ENCODE data around the gene DDX49.

Gene DDX49

GRCh38 chr19:18895038-18895823 is 24.3 kb upstream of the DDX49 start:
- peaks cover 23% of the 10 kb centered on the region for H3K36me3 ChIP-seq
- H3K9me3 ChIP-seq, result no peaks in the 10 kb centered on the region
- TF ChIP-seq CTCF (IDR thresholded peaks at IDR 0.05), result no peak
- no peak overlapping the region for H3K27ac ChIP-seq
- peak overlapping the region in 1 of 2 experiments; percentile 10 for H3K4me3 ChIP-seq (ENCODE audit: low read depth in 1 of 2, low read length in 1 of 2)
- H3K4me1 ChIP-seq (ENCODE audit: control insufficient read depth in 1 of 2, insufficient read depth in 1 of 2, low read depth in 1 of 2, low read length in 1 of 2), result peaks cover 4 to 12% of the 10 kb centered on the region in 2 experiments
- H3K27me3 ChIP-seq, result peaks cover 67% of the 10 kb centered on the region

- peaks cover 29% of the 10 kb centered on the region for H3K36me3 ChIP-seq
- H3K4me3 ChIP-seq (ENCODE audit: low read depth in 1 of 2, low read length in 1 of 2), result peak within 1 kb of the TSS in 1 of 2 experiments; percentile 10
- H3K9me3 ChIP-seq, result no peaks in the 10 kb centered on the region
- peaks cover 4 to 12% of the 10 kb centered on the region in 2 experiments for H3K4me1 ChIP-seq (ENCODE audit: control insufficient read depth in 1 of 2, insufficient read depth in 1 of 2, low read depth in 1 of 2, low read length in 1 of 2)
- H3K27me3 ChIP-seq, result peaks cover 67% of the 10 kb centered on the region
- no peak for TF ChIP-seq CTCF (IDR thresholded peaks at IDR 0.05)
- no peak within 1 kb of the TSS for H3K27ac ChIP-seq
Observed at GRCh38 chr19:18895824-18896341, 23.6 kb upstream of the DDX49 start, which contains the start of gene CERS1. Gene CERS1, minus strand, starts transcription at chr19:18896158. Its CDS starts 86 bp downstream, at chr19:18896072.

- no peak for TF ChIP-seq CTCF (IDR thresholded peaks at IDR 0.05)
- peaks cover 65% of the 10 kb centered on the region for H3K27me3 ChIP-seq
- no peak overlapping the region for H3K4me3 ChIP-seq (ENCODE audit: low read depth in 1 of 2, low read length in 1 of 2)
- peaks cover 35% of the 10 kb centered on the region for H3K36me3 ChIP-seq
- H3K4me1 ChIP-seq (ENCODE audit: control insufficient read depth in 1 of 2, insufficient read depth in 1 of 2, low read depth in 1 of 2, low read length in 1 of 2), result peaks cover 4 to 12% of the 10 kb centered on the region in 2 experiments
- no peak overlapping the region for H3K27ac ChIP-seq
- no peaks in the 10 kb centered on the region for H3K9me3 ChIP-seq
Observed at GRCh38 chr19:18896421-18896841, 23.1 kb upstream of the DDX49 start.

GRCh38 chr19:18897094-18898029 is 22.2 kb upstream of the DDX49 start:
- no peak overlapping the region for H3K27ac ChIP-seq
- no peaks in the 10 kb centered on the region for H3K9me3 ChIP-seq
- no peak overlapping the region for H3K4me3 ChIP-seq (ENCODE audit: low read depth in 1 of 2, low read length in 1 of 2)
- peaks cover 56% of the 10 kb centered on the region for H3K27me3 ChIP-seq
- peaks cover 4 to 12% of the 10 kb centered on the region in 2 experiments for H3K4me1 ChIP-seq (ENCODE audit: control insufficient read depth in 1 of 2, insufficient read depth in 1 of 2, low read depth in 1 of 2, low read length in 1 of 2)
- TF ChIP-seq CTCF (IDR thresholded peaks at IDR 0.05), result no peak
- H3K36me3 ChIP-seq, result peaks cover 40% of the 10 kb centered on the region

- no peak for TF ChIP-seq CTCF (IDR thresholded peaks at IDR 0.05)
- Histone ChIP-seq H3K4me1 (ENCODE audit: control insufficient read depth in 1 of 2, insufficient read depth in 1 of 2, low read depth in 1 of 2, low read length in 1 of 2) (peaks cover 4 to 12% of the 10 kb centered on the region in 2 experiments), H3K4me3 (ENCODE audit: low read depth in 1 of 2, low read length in 1 of 2) (no peak overlapping the region), H3K27ac (no peak overlapping the region), H3K9me3 (no peaks in the 10 kb centered on the region), H3K36me3 (peaks cover 45% of the 10 kb centered on the region), H3K27me3 (peaks cover 48% of the 10 kb centered on the region)
Observed at GRCh38 chr19:18898081-18898606, 21.4 kb upstream of the DDX49 start.

Data from neutrophil (primary cell).